ENCODE results near the gene WDR45B.

The WDR45B gene

GRCh38 chr17:82656266-82656665, 8.0 kb upstream of the WDR45B start:
- no peak for TF ChIP-seq GATA3 (IDR thresholded peaks at IDR 0.05; ENCODE audit: low read depth, low read length)
- TF ChIP-seq GATA2 (IDR thresholded peaks at IDR 0.05; ENCODE audit: low read depth, low read length), result no peak

GRCh38 chr17:82655523-82655922, 7.3 kb upstream of the WDR45B start:
- TF ChIP-seq GATA3 (IDR thresholded peaks at IDR 0.05; ENCODE audit: low read depth, low read length) (no peak), GATA2 (IDR thresholded peaks at IDR 0.05; ENCODE audit: low read depth, low read length) (no peak)

GRCh38 chr17:82655038-82655479, 6.8 kb upstream of the WDR45B start:
- TF ChIP-seq GATA2 (IDR thresholded peaks at IDR 0.05; ENCODE audit: low read depth, low read length) (no peak), GATA3 (IDR thresholded peaks at IDR 0.05; ENCODE audit: low read depth, low read length) (no peak)

GRCh38 chr17:82653651-82654528, 5.6 kb upstream of the WDR45B start:
- TF ChIP-seq GATA3 (IDR thresholded peaks at IDR 0.05; ENCODE audit: low read depth, low read length) (no peak), GATA2 (IDR thresholded peaks at IDR 0.05; ENCODE audit: low read depth, low read length) (no peak)

- TF ChIP-seq GATA2 (IDR thresholded peaks at IDR 0.05; ENCODE audit: low read depth, low read length) (no peak), GATA3 (IDR thresholded peaks at IDR 0.05; ENCODE audit: low read depth, low read length) (no peak)
Observed at GRCh38 chr17:82650723-82651122, 2.5 kb upstream of the WDR45B start.

GRCh38 chr17:82649501-82650261, 1.4 kb upstream of the WDR45B start:
- no peak for TF ChIP-seq GATA2 (IDR thresholded peaks at IDR 0.05; ENCODE audit: low read depth, low read length)
- no peak for TF ChIP-seq GATA3 (IDR thresholded peaks at IDR 0.05; ENCODE audit: low read depth, low read length)

- TF ChIP-seq GATA3 (IDR thresholded peaks at IDR 0.05; ENCODE audit: low read depth, low read length) (no peak), GATA2 (IDR thresholded peaks at IDR 0.05; ENCODE audit: low read depth, low read length) (no peak)
Observed at GRCh38 chr17:82648742-82649331, 593 bp upstream of the WDR45B start.

GRCh38 chr17:82647593-82648164, 565 bp downstream of the WDR45B start:
- TF ChIP-seq GATA3 (IDR thresholded peaks at IDR 0.05; ENCODE audit: low read depth, low read length), result no peak
- no peak for TF ChIP-seq GATA2 (IDR thresholded peaks at IDR 0.05; ENCODE audit: low read depth, low read length)

- TF ChIP-seq GATA3 (IDR thresholded peaks at IDR 0.05; ENCODE audit: low read depth, low read length) (no peak), GATA2 (IDR thresholded peaks at IDR 0.05; ENCODE audit: low read depth, low read length) (no peak)
Observed at GRCh38 chr17:82645516-82645915, 2.7 kb downstream of the WDR45B start.

- no peak for TF ChIP-seq GATA3 (IDR thresholded peaks at IDR 0.05; ENCODE audit: low read depth, low read length)
- TF ChIP-seq GATA2 (IDR thresholded peaks at IDR 0.05; ENCODE audit: low read depth, low read length), result no peak
Observed at GRCh38 chr17:82644148-82644547, 4.1 kb downstream of the WDR45B start.

- TF ChIP-seq GATA2 (IDR thresholded peaks at IDR 0.05; ENCODE audit: low read depth, low read length) (no peak), GATA3 (IDR thresholded peaks at IDR 0.05; ENCODE audit: low read depth, low read length) (no peak)
Observed at GRCh38 chr17:82642022-82642421, 6.2 kb downstream of the WDR45B start.

GRCh38 chr17:82640036-82640435, 8.2 kb downstream of the WDR45B start:
- TF ChIP-seq GATA2 (IDR thresholded peaks at IDR 0.05; ENCODE audit: low read depth, low read length) (no peak), GATA3 (IDR thresholded peaks at IDR 0.05; ENCODE audit: low read depth, low read length) (no peak)

- TF ChIP-seq GATA2 (IDR thresholded peaks at IDR 0.05; ENCODE audit: low read depth, low read length), result no peak
- no peak for TF ChIP-seq GATA3 (IDR thresholded peaks at IDR 0.05; ENCODE audit: low read depth, low read length)
Observed at GRCh38 chr17:82639628-82640027, 8.6 kb downstream of the WDR45B start.

- TF ChIP-seq GATA2 (IDR thresholded peaks at IDR 0.05; ENCODE audit: low read depth, low read length) (no peak), GATA3 (IDR thresholded peaks at IDR 0.05; ENCODE audit: low read depth, low read length) (no peak)
Observed at GRCh38 chr17:82638183-82638773, 10.0 kb downstream of the WDR45B start.
